Effector memory CD4-positive, alpha-beta T cell (primary cell): ENCODE data around the gene CPAMD8.
"Not testable (repeated sequence)": the region's sequence is repeated elsewhere in the genome, so short reads cannot be mapped to it uniquely, and the experiment has no call there.

Experiments
- DNase-seq, 3 donors: peaks; one replicate each; pipeline ENCODE4 v3.0.0-alpha.2; 2020
- H3K27ac ChIP-seq: 2 replicates; pipeline ENCODE4 v1.7.0; 2013; ENCODE audit warnings: mild to moderate bottlenecking, low read length, moderate library complexity; ENCODE audit not compliant: insufficient read depth, poor library complexity, severe bottlenecking
- H3K27me3 ChIP-seq: replicated peaks from 2 replicates; pipeline ENCODE4 v1.7.0; 2013; ENCODE audit warnings: mild to moderate bottlenecking, low read length; ENCODE audit not compliant: insufficient read depth, control insufficient read depth, poor library complexity, severe bottlenecking
- H3K36me3 ChIP-seq: 2 replicates; pipeline ENCODE4 v1.7.0; 2013; ENCODE audit warnings: mild to moderate bottlenecking, low read length, moderate library complexity; ENCODE audit not compliant: control insufficient read depth, insufficient read depth
- H3K4me1 ChIP-seq: 2 replicates; pipeline ENCODE4 v1.7.0; 2013; ENCODE audit warnings: low read length, mild to moderate bottlenecking; ENCODE audit not compliant: control insufficient read depth, insufficient read depth, poor library complexity, severe bottlenecking
- H3K4me3 ChIP-seq: 2 replicates; pipeline ENCODE4 v1.7.0; 2013; ENCODE audit warnings: low read length, low read depth, mild to moderate bottlenecking; ENCODE audit not compliant: insufficient read depth, poor library complexity, severe bottlenecking
- H3K9me3 ChIP-seq: 2 replicates; pipeline ENCODE4 v1.7.0; 2013; ENCODE audit warnings: mild to moderate bottlenecking, low read length, moderate library complexity; ENCODE audit not compliant: control insufficient read depth

CPAMD8 gene

DNA sequence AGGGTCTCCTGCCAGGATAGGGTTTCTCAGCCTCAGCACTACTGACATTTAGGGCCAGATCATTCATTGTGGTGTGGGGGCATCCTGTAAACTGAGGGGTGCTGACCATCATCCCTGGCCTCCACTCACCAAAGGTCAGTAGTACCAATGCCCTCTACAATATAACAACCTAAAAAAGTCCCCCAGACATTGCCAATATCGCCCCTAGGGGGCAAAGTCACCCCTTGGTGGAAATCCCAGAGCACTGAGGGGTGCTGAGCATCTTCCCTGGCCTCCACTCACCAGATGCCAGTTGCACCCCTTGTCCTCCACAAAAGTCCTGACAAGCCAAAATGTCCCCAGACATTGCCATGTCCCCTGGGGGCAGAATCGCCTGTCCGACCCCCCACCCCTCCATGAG lies 21.6 kb downstream of the CPAMD8 start:
- Histone ChIP-seq H3K27me3 (no peaks in the 10 kb centered on the region), H3K4me3 (no peak overlapping the region), H3K9me3 (no peaks in the 10 kb centered on the region), H3K4me1 (peaks cover 24% of the 10 kb centered on the region), H3K36me3 (no peaks in the 10 kb centered on the region), H3K27ac (no peak overlapping the region)
- DNase-seq, result no peak

DNA sequence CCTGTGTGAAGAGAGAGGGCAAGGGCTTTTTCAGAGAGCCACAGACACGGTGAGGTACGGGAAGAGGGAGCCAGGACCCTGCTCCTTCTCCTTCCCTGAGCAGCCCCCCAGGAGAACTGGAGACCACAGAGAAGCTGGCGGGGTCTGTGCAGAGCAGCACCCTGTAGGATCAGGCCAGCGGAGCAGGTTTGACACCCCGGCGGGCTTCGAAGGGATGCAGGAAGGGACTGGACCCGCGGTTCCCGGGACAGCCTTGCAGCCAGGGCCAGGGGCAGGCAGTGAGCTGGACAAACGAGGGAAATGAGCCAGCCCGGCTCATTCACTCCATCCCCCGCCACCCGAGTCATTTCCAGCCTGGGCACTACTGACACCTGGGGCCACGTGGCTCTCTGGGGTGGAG lies 22.2 kb downstream of the CPAMD8 start:
- H3K27ac ChIP-seq, result no peak overlapping the region
- no peak for DNase-seq
- H3K4me1 ChIP-seq, result peaks cover 24% of the 10 kb centered on the region
- H3K27me3 ChIP-seq, result no peaks in the 10 kb centered on the region
- no peaks in the 10 kb centered on the region for H3K36me3 ChIP-seq
- H3K9me3 ChIP-seq, result no peaks in the 10 kb centered on the region
- no peak overlapping the region for H3K4me3 ChIP-seq

DNA sequence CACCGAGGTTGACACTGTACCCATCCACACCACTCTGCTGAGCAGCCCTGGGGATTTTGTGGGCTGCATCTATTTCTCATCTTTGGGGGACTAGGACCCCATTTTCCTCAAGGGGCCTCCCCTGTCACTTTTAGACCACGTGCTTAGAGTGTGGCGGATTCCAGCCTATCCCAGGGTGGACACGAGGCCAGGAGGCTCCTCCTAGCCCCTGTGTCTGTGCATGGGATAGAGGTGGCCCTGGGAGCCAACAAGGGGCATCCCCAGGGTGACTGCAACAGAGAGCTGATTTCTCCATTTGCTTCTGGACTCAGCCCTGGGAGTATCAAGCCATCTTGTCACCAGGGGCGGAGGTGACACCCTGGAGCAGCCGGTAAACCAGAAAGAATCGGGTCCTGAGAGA lies 24.2 kb downstream of the CPAMD8 start:
- Histone ChIP-seq H3K4me3 (no peak overlapping the region), H3K27ac (peak overlapping the region; percentile 55), H3K27me3 (no peaks in the 10 kb centered on the region), H3K4me1 (peaks cover 24% of the 10 kb centered on the region), H3K9me3 (no peaks in the 10 kb centered on the region), H3K36me3 (no peaks in the 10 kb centered on the region)
- no peak for DNase-seq

DNA sequence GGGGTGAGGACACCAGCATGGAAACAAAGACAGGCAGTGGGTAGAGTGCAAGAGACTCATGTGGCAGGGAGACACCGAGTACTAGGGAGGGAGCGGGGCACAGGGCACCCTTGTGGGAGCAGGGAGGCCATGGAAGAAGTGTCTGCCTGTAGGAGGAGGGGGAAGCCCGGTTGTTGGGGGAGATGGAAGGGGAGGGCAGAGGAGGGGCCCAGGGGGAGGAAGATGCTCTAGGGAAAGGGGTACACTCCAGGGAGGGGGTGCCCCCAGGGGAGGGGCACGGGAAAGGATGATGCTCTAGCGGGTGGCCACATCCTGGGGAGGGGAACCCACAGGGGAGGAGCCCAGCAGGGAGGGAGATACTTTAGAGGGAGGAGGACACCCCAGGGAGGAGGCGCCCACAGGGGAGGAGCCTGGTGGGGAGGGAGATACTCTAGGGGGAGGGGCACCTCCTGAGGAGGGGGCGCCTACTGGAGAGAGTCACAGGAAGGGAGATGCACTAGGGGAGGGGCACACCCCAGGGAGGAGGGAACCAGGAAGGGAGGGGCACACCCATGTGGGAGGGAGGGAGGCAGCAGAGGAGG lies 24.9 kb downstream of the CPAMD8 start:
- Histone ChIP-seq H3K27ac (peak overlapping the region; percentile 55), H3K27me3 (no peaks in the 10 kb centered on the region), H3K9me3 (no peaks in the 10 kb centered on the region), H3K4me3 (peak overlapping the region; percentile 20), H3K36me3 (no peaks in the 10 kb centered on the region), H3K4me1 (peaks cover 24% of the 10 kb centered on the region)
- peak; percentile 73 to 80 (median 74) for DNase-seq

DNA sequence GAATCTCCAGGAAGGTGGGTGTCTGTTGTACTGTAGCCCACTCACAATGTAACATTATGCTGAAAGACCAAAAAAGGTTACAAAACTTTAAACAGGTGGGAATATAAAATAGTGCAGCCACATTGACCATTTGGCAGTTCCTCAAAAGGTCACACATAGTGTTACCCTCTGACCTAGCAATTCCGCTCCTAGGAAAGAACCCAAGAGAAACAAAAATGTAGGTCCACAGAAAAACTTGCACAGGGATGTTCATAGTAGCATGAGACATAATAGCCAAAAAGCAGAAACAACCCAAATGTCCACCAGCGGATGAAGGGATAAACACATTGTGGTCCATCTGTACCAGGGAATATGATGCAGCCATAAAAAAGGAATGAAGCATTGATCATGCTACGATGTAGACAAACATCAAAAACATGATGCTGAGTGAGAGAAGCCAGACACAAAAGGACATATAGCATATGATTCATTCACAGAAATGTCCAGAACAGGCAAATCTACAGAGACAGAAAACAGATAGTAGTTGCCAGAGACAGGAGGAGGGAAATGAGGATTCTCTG lies 27.9 kb downstream of the CPAMD8 start:
- no peaks in the 10 kb centered on the region for H3K9me3 ChIP-seq
- no peaks in the 10 kb centered on the region for H3K36me3 ChIP-seq
- H3K27ac ChIP-seq, result no peak overlapping the region
- H3K4me1 ChIP-seq, result peaks cover 24% of the 10 kb centered on the region
- DNase-seq, result no peak
- H3K27me3 ChIP-seq, result no peaks in the 10 kb centered on the region
- H3K4me3 ChIP-seq, result no peak overlapping the region

DNA sequence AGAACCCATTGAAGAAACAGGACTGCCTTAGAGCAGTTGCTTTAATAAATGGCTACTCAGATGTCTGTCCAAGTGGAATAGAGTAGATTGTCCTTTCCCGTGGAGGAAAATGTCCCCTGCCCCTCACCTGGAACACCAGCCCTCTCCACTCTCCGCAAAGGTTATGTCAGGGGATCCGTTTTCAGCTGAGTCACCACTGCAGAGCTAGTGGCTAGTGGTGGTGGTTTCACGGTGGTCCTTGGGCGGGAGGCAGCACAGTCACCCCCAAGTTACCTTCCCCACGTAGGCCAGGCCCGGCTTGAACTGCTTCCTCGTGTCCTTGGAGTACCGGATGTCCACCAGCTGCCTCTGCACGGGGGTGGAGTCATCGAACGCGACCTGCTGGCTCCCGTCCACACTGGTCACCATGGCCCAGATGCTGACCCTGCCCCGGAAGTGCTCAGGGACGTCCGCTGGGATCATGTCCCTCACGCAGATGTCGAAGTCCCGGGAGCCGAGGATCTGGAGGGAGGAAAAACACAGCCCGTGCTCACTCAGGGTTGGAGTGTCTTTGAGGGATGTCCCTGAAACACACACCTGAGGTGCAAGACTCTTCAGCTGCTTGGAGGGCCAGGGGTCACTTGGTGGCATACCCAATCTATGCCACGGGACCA lies 29.6 kb downstream of the CPAMD8 start:
- DNase-seq, H3K27me3 ChIP-seq, H3K9me3 ChIP-seq, H3K4me3 ChIP-seq, H3K27ac ChIP-seq, H3K36me3 ChIP-seq: not testable (repeated sequence)
- peaks cover 17% of the 10 kb centered on the region for H3K4me1 ChIP-seq

DNA sequence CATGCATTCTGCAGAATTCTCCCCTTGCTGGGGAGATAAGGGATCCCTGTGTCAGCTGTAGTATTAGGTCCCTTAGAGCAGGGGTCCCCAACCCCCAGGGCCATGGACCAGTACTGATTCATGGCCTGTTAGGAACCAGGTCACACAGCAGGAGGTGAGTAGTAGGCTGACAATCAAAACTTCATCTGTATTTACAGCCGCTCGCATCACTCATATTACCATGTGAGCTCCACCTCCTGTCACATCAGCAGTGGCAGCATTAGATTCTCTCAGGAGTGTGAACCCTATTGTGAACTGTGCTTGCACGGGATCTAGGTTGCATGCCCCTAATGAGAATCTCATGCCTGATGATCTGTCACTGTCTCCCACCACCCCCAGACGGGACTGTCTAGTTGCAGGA lies 37.9 kb downstream of the CPAMD8 start:
- Histone ChIP-seq H3K36me3 (no peaks in the 10 kb centered on the region), H3K9me3 (no peaks in the 10 kb centered on the region), H3K4me1 (no peaks in the 10 kb centered on the region), H3K27ac (no peak overlapping the region), H3K4me3 (no peak overlapping the region), H3K27me3 (no peaks in the 10 kb centered on the region)
- no peak for DNase-seq

DNA sequence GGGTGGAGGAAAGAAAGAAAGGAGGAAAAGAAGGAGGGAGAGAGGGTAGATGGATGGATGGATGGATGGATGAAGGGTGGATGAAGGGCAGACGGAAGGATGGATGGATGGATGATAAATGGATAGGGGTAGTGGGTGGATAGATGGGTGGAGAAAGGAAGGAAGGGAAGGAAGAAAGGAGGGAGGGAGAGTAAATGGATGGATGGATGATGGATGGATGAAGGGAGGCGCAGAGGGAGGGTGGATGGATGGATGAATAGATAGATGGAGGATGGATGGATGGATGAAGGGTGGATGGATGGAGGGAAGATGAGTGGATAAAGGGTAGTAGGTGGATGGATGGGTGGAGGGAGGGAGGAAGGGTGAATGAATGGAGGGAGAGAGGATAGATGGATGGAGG lies 41.2 kb downstream of the CPAMD8 start:
- Histone ChIP-seq H3K4me1 (no peaks in the 10 kb centered on the region), H3K4me3 (no peak overlapping the region), H3K9me3 (no peaks in the 10 kb centered on the region), H3K27me3 (no peaks in the 10 kb centered on the region), H3K36me3 (no peaks in the 10 kb centered on the region), H3K27ac (no peak overlapping the region)
- no peak for DNase-seq

DNA sequence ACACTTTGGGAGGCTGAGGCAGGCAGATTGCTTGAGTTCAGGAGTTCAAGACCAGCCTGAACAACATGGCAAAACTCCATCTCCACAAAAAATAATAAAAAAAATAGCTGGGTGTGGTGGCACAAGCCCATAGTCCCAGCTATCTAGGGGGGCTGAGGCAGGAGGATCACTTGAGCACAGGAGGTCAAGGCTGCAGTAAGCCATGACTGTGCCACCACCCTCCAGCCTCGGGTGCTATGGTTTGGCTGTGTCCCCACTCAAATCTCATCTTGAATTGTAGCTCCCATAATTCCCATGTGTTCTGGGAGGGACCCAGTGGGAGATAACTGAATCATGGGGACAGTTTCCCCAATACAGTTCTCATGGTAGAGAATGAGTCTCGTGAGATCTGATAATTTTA lies 44.0 kb downstream of the CPAMD8 start:
- not testable (repeated sequence) for H3K27me3 ChIP-seq, DNase-seq, H3K4me1 ChIP-seq, H3K9me3 ChIP-seq, H3K36me3 ChIP-seq, H3K27ac ChIP-seq, H3K4me3 ChIP-seq
